ENCODE results near the gene GRB2. TPM values are rescaled to one million over a fixed set of nuclear protein-coding genes. Genes with fewer than 3 reads are reported as not detected.

GRB2 gene
- polyA plus RNA-seq, 2 of the 4 experiments (the other 2 are of a cell fraction), result 91.4 to 91.9 TPM

DNA sequence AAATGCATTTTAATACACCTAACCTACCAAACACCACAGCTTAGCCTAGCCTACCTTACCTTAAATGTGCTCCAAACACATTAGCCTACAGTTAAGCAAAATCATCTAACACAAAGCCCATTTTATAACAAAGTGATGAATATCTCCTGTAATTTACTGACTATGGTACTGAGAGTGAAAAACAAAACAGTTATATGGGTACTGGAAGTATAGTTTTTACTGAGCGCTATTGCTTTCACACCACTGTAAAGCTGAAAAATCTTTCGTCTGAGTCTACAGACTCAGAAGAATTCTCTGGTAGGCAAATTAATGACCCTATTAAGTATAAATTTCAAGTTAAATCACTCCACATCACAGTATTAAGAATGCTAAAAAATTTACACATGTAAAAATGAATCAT is 3.5 kb downstream of the GRB2 start:
- TF ChIP-seq HOXA7 (CRISPR knock-in tag; IDR thresholded peaks at IDR 0.05) (no peak), NPAS2 (CRISPR knock-in tag; IDR thresholded peaks at IDR 0.05; ENCODE audit: borderline replicate concordance) (no peak)
- POLR2A ChIA-PET, result interaction anchor here (0.7 to 1.0 kb wide), 2 partner anchors 141 to 413 kb away, joined by 3 to 5 read pairs; partner anchors contain the start of gene GGA3
- CTCF ChIA-PET, result interaction anchor here (0.6 to 7.0 kb wide), 11 partner anchors 9 to 339 kb away, joined by 3 to 79 read pairs (median 4); partner anchors contain the start of gene MIF4GD
- WGBS (ENCODE audit: missing lambda C conversion rate), result 91% methylated on average over 2 of the region's 2 CpGs
- Histone ChIP-seq H3K4me1 (peaks cover 13% of the 10 kb centered on the region; the same call in 1 of the 3 replicates), H3K9me3 (no peaks in the 10 kb centered on the region), H3K4me3 (no peak overlapping the region), H3K4me2 (no peak overlapping the region), H3K27ac (no peak overlapping the region)
- DNase-seq (ENCODE audit: low read depth in 1 of 2, low spot score in 1 of 2) (no peak), FAIRE-seq (no peak), ATAC-seq (no peak)

DNA sequence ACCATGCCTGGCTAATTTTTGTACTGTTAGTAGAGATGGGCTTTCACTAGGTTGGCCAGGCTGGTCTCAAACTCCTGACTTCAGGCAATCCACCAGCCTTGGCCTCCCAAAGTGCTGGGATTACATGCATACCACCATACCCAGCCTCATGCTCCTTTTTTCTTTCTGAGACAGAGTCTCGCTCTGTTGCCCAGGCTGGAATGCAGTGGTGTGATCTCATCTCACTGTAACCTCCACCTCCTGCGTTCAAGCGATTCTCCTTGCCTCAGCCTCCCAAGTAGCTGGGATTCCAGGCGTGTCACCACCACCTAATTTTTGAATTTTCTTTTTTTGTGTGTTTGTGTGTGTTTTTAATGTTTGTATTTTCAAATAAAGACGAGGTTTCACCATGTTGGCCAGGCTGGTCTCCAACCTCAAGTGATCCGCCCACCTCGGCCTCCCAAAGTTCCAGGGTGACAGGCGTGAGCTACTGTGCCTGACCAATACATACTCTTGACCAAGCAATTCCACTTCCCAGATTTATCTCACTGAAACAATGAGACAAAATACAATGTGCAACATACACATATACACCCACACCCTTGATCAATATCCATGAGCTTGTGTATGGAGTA is 5.0 kb downstream of the GRB2 start:
- Histone ChIP-seq H3K4me1 (peaks cover 16% of the 10 kb centered on the region), H3K9me3 (no peaks in the 10 kb centered on the region), H3K4me3 (no peak overlapping the region), H3K27ac (no peak overlapping the region), H3K4me2 (no peak overlapping the region)
- ATAC-seq, result no peak
- POLR2A ChIA-PET, result no interaction called here
- CTCF ChIA-PET, result interaction anchor here (0.5 to 7.0 kb wide), 6 partner anchors 12 to 130 kb away, joined by 3 to 79 read pairs (median 6); partner anchors contain the start of gene MIF4GD
- DNase-seq (ENCODE audit: low read depth in 1 of 2, low spot score in 1 of 2), result no peak
- WGBS (ENCODE audit: missing lambda C conversion rate), result 90% methylated on average over 8 of the region's 8 CpGs
- FAIRE-seq, result no peak
- TF ChIP-seq, protein P1, sequence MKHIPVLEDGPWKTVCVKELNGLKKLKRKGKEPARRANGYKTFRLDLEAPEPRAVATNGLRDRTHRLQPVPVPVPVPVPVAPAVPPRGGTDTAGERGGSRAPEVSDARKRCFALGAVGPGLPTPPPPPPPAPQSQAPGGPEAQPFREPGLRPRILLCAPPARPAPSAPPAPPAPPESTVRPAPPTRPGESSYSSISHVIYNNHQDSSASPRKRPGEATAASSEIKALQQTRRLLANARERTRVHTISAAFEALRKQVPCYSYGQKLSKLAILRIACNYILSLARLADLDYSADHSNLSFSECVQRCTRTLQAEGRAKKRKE (CRISPR knock-in tag; IDR thresholded peaks at IDR 0.05; ENCODE audit: low read depth), result no peak
- TF ChIP-seq HOXB13 (CRISPR knock-in tag; IDR thresholded peaks at IDR 0.05; ENCODE audit: low read depth), result no peak
- TF ChIP-seq PHF8 (IDR thresholded peaks at IDR 0.05; ENCODE audit: borderline replicate concordance, low read depth), result no peak
- TF ChIP-seq TP53 (CRISPR knock-in tag; IDR thresholded peaks at IDR 0.05), result no peak
- TF ChIP-seq CBX2 (IDR thresholded peaks at IDR 0.05; ENCODE audit: borderline replicate concordance, low read depth), result no peak
- no peak for TF ChIP-seq HDAC2 (IDR thresholded peaks at IDR 0.05)
- TF ChIP-seq, protein P2, sequence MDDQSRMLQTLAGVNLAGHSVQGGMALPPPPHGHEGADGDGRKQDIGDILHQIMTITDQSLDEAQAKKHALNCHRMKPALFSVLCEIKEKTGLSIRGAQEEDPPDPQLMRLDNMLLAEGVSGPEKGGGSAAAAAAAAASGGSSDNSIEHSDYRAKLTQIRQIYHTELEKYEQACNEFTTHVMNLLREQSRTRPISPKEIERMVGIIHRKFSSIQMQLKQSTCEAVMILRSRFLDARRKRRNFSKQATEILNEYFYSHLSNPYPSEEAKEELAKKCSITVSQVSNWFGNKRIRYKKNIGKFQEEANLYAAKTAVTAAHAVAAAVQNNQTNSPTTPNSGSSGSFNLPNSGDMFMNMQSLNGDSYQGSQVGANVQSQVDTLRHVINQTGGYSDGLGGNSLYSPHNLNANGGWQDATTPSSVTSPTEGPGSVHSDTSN (IDR thresholded peaks at IDR 0.05), result no peak
- TF ChIP-seq TFCP2L1 (CRISPR knock-in tag; IDR thresholded peaks at IDR 0.05), result no peak
- TF ChIP-seq, protein P3, sequence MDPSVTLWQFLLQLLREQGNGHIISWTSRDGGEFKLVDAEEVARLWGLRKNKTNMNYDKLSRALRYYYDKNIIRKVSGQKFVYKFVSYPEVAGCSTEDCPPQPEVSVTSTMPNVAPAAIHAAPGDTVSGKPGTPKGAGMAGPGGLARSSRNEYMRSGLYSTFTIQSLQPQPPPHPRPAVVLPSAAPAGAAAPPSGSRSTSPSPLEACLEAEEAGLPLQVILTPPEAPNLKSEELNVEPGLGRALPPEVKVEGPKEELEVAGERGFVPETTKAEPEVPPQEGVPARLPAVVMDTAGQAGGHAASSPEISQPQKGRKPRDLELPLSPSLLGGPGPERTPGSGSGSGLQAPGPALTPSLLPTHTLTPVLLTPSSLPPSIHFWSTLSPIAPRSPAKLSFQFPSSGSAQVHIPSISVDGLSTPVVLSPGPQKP (IDR thresholded peaks at IDR 0.05; ENCODE audit: low read depth, low read length), result no peak
- TF ChIP-seq NFE2L2 (conservative IDR thresholded peaks at IDR 0.05; ENCODE audit: low read length), result no peak
- no peak for TF ChIP-seq RCOR1 (IDR thresholded peaks at IDR 0.05; ENCODE audit: low read depth, low read length)
- no peak for TF ChIP-seq HOXB5 (CRISPR knock-in tag; IDR thresholded peaks at IDR 0.05)

DNA sequence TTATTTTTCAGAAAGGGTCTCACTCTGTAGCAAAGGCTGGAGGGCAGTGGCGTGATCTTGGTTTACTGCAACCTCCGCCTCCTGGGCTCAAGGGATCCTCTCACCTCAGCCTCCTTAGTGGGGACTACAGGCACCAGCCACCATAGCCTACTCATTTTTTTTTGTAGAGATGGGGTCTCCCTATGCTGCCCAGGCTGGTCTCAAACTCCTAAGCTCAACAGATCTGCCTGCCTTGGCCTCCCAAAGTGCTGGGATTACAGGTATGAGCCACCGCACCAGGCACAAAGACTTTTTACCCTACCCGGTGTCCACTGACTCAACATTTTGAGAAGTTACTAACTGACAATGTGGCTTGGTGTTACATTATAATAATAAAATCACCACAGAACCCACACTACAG is 7.2 kb downstream of the GRB2 start:
- FAIRE-seq, result no peak
- no peaks in the 10 kb centered on the region for H3K9me3 ChIP-seq
- POLR2A ChIA-PET, result interaction anchor here (1.3 kb wide), 1 partner anchor 136 kb away, joined by 3 read pairs; the partner anchor contains the start of genes GGA3 and MRPS7
- TF ChIP-seq MAZ (IDR thresholded peaks at IDR 0.05; ENCODE audit: borderline replicate concordance, low read depth, low read length) (no peak), GATA3 (IDR thresholded peaks at IDR 0.05; ENCODE audit: borderline replicate concordance) (no peak), HOXA7 (CRISPR knock-in tag; IDR thresholded peaks at IDR 0.05) (no peak), NFE2L2 (conservative IDR thresholded peaks at IDR 0.05; ENCODE audit: low read length) (no peak), FOSL2 (IDR thresholded peaks at IDR 0.05) (no peak), FOSL2 (CRISPR knock-in tag; IDR thresholded peaks at IDR 0.05) (no peak)
- TF ChIP-seq, protein P3 (IDR thresholded peaks at IDR 0.05; ENCODE audit: low read depth, low read length), result no peak
- H3K4me2 ChIP-seq, result no peak overlapping the region
- no peak for ATAC-seq
- peaks cover 18% of the 10 kb centered on the region for H3K4me1 ChIP-seq
- CTCF ChIA-PET, result interaction anchor here (0.8 to 7.0 kb wide), 5 partner anchors 15 to 118 kb away, joined by 3 to 79 read pairs (median 4); partner anchors contain the start of gene TSEN54
- H3K27ac ChIP-seq, result no peak overlapping the region
- DNase-seq (ENCODE audit: low read depth in 1 of 2, low spot score in 1 of 2), result no peak
- no peak overlapping the region for H3K4me3 ChIP-seq
- WGBS (ENCODE audit: missing lambda C conversion rate), result 93% methylated on average over 4 of the region's 4 CpGs
